ES-I3 (cell line): Measurements from ENCODE around the gene ABTB1.

Experiments used
- H3K36me3 ChIP-seq: 2 replicates; pipeline ENCODE4 v1.6.1; 2013; ENCODE audit warnings: mild to moderate bottlenecking, low read length, control low read depth, moderate library complexity; ENCODE audit not compliant: insufficient read depth
- H3K4me1 ChIP-seq: 2 replicates; pipeline ENCODE4 v1.6.1; 2013; ENCODE audit warnings: mild to moderate bottlenecking, control low read depth, low read length; ENCODE audit not compliant: insufficient read depth
- H3K9ac ChIP-seq: 2 replicates; pipeline ENCODE4 v1.6.1; 2013; ENCODE audit warnings: low read depth, mild to moderate bottlenecking, low read length, moderate library complexity
- H3K9me3 ChIP-seq: 2 replicates; pipeline ENCODE4 v1.6.1; 2013; ENCODE audit warnings: mild to moderate bottlenecking, low read length, moderate library complexity; ENCODE audit not compliant: control insufficient read depth, insufficient read depth

ABTB1 gene

DNA sequence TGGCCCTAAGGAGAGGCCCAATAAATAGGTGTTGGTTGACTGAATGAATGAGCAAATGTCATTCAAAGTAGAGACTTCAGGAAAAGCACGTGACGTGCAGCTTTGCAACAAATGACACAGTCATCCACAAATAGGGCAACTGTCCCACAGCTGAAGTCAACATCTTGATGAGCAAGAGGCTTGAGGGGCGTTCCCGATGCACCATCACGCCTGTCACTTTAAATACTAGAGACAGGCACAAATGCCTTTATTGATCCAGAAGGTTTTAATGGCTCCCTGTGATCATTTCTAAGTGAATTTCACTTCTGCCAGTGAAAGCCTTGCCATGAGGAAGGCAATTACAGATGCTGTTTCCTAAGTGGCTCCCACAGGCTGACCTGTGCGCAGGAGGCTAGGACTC is 43.6 kb downstream of the ABTB1 start:
- H3K9me3 ChIP-seq, result no peaks in the 10 kb centered on the region
- no peaks in the 10 kb centered on the region for H3K36me3 ChIP-seq
- peaks cover 12% of the 10 kb centered on the region for H3K4me1 ChIP-seq
- no peak overlapping the region for H3K9ac ChIP-seq

DNA sequence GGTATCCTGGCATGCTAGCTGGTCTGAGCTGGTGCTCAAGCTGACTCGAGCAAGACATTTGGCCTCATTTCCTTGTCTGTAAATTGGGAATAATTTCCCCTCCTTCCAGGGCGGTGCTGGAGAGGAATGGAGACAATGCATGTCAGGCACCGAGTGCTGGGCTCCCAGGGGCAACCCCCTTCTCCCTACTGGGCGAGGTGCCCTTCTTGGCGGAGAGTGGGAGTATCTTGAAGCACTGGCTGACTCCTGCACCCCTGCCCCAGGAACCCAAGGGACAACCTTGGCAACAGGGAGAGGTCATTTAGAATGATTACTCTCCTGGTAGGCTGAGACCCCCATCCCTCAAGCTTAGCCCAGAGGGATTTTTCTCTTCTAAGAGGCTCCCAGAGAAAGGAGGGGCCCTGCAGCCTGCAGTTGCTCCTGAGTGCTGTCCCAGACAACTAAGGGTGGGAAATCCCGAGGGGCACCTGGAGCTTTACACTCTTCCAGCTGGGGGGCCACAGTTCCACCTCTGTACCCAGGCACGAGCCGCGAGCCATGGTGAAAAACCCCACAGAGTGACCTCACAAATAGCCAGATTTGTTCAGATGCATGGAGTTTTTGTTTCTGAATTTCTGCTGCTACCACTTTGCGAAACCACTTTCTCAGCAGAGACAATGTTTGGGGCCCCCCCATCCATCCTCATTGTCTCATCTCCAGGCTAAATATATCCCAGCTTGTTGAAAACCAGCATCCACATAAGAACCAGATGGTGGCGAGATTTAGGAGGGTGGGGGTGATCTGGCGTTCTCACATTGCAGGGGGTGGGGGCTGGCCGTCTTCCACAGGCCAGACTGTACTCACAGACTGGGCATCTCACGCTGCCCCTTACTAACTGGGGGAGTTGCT is 44.8 kb downstream of the ABTB1 start:
- H3K4me1 ChIP-seq, result peaks cover 12% of the 10 kb centered on the region
- no peak overlapping the region for H3K9ac ChIP-seq
- H3K36me3 ChIP-seq, result no peaks in the 10 kb centered on the region
- no peaks in the 10 kb centered on the region for H3K9me3 ChIP-seq

DNA sequence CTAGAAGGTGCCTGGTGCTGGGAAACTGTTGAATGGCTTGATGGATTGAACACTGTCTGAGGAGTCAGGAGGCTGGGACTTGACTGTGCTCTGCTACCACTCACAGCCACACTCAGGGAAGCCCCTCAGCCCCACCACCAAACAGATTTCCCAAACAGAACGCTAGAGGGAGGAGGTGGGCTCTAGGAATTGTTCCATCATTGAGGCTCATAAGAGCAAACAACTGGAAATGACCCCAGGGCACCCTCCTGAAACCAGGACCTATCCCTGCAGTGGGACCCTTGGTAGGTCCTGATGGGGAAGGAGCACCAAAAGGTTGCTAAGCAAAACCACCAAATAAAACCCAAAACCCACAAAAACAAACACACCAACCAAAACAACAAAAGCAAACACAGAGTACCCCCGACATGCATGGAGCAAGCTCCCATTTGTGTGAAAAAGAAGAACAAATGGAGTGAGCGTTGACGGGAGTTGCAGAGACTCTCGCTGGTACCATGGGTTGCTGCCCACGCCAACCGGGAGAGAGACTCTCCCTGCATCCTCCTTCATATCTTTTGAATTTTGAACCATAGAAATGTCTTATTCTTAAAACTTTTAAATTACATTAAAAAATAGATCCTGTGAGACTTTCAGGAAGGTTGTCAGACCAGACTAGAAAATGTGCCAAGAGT is 45.6 kb downstream of the ABTB1 start:
- Histone ChIP-seq H3K36me3 (no peaks in the 10 kb centered on the region), H3K4me1 (peaks cover 12% of the 10 kb centered on the region), H3K9me3 (0 out of 2 replicates have a peak, but pooled peaks cover 4% of the 10 kb centered on the region), H3K9ac (no peak overlapping the region)

DNA sequence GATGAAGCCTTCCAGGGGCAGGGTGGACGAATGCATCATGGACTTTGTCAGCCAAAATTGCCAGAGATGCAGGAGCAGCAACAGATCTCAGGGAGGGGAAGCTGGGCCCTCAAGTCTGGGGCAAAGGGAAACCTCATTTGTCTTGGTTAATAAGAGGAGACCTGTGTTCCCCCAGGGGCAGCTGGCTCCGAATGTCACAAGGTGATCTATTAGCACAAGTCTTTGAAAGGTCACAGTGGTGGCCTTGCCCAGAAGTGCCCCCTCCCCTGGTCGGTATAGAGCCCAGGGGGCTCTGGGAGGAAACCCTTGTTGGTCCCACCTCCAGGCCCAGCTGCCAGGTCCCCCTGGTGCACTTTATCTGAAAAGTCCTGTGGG is 46.2 kb downstream of the ABTB1 start:
- Histone ChIP-seq H3K36me3 (no peaks in the 10 kb centered on the region), H3K9ac (no peak overlapping the region), H3K9me3 (0 out of 2 replicates have a peak, but pooled peaks cover 4% of the 10 kb centered on the region), H3K4me1 (peaks cover 7% of the 10 kb centered on the region)

DNA sequence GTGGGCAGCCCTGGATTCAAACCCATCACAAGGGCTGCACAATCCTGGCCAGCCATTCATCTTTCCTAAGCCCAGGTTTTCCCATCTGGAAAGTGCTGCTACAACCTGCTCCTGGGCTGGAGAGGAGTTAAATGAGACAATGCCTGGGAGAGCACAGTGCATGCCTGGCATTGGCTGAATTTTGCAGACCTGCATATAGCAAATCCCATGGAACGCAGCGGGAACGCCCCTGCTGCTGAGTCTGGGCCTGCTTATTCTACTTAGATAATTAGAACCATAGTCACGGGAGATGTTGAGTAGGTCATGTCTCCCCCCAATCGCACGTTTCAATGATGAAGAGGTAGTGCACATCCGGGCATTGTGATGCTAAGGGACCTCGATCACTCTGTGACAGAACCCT is 46.6 kb downstream of the ABTB1 start:
- no peak overlapping the region for H3K9ac ChIP-seq
- H3K4me1 ChIP-seq, result peaks cover 2% of the 10 kb centered on the region
- H3K36me3 ChIP-seq, result no peaks in the 10 kb centered on the region
- 0 out of 2 replicates have a peak, but pooled peaks cover 4% of the 10 kb centered on the region for H3K9me3 ChIP-seq

DNA sequence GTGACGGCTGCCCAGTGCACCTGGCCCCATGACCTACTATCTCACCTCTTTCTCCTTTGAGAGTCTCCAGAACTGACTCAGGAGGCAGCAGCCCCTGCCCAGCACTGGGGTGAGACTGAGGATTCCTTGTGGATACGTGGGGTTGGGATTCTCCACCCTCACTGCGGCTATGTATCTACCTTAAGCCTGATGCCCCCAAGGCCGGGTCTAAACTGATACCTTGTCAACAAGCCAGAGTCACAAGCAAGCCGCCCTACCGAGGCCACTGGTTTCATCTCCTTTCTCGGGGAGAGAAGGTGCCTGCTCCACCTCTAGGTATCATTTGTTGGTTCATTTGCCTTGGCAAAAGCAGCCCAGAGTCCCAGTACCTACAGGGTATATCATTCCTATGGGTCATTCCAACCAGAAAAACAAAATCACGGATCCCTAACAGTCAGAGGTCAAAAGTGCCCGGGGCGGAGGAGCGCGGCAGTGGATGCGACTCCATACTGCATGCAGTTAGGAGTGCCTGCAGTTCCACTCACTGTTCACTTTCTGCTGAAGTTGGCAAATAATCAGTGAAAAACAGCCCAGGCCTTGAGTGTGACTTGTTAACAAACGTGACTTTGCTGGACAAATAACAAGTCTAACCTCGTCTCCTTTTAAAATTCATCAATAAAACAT is 47.5 kb downstream of the ABTB1 start:
- no peak overlapping the region for H3K9ac ChIP-seq
- H3K36me3 ChIP-seq, result no peaks in the 10 kb centered on the region
- no peaks in the 10 kb centered on the region for H3K4me1 ChIP-seq
- H3K9me3 ChIP-seq, result peaks cover 5% of the 10 kb centered on the region; the same call in 1 of the 2 replicates

DNA sequence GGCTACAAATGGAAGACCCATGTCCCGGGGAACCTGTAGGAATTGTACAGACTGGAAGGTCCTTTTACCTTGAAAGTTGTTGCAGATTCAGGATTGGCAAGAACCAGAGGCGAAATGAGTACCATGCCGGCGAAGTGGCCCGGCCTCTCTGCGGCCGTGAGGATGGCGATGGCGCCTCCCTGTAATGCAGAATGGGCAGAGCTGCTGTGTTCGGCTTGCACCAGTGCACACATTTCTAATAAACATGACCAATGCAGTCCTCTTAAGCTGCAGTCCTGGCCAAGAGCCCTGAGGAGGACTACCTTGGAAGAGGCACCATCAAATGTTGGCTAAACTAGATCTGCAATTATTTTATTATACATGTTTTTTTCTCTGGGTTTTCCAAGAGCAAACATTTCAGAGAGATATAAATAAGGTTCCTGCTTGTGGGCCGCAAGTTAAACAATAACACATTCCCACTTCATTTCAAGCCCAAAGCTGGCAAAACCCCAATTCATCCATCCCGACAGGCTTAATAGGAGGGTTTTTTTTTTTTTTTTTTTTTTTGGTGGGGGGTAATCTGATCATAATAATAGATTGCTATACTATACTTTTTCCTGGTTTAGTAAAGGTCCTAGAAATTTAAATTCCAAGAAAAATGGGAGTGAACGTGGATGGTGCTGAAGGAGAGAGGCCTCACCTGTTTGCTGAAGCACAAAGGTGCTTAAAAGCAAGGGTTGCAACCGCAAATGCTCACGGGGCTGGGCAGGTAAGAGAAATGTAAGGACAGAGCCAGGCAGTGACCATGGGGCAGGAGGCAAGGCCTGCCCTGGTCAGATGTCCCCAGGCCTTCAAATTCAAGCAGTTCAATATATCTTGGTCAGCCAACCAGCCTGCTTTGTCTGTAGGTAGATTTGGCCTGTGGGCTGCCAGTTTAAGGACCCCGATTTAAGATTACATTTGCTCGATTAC is 48.5 kb downstream of the ABTB1 start:
- Histone ChIP-seq H3K36me3 (no peaks in the 10 kb centered on the region), H3K9ac (no peak overlapping the region), H3K9me3 (peaks cover 10% of the 10 kb centered on the region; the same call in 1 of the 2 replicates), H3K4me1 (no peaks in the 10 kb centered on the region)

DNA sequence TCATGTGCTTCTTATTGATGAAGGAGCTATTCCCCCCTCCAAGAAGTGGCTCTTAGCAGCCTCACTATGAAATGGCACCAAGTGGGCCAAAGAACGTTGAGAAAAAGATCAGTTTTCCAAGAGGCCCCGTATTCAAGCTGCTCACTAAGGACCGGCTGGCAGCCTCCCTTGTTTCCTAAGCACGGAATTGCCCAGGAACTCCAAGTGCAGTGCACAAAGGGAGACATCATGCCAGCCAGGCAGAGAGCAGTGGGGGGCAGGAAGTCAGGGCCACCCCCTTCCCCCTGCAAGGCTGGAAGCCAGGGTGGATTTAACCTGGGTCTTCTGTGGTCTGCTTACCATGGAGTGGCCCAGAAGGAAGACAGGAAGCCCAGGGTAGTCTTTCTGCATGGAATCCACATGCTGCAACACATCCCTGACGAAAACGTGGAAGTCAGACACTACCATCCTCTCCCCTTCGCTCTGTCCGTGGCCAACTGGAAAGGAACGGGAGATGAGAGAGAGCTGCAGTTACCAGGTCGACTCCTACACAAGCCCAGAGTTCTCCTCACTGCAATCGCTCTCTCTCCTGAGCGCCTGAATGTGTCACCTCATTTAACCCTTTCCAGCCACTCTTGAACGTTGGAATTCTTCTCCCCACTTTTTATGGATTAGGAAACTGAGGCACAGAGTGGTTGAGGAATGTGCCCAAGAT is 49.5 kb downstream of the ABTB1 start:
- H3K9ac ChIP-seq, result no peak overlapping the region
- no peaks in the 10 kb centered on the region for H3K4me1 ChIP-seq
- H3K9me3 ChIP-seq, result peaks cover 10% of the 10 kb centered on the region; the same call in 1 of the 2 replicates
- H3K36me3 ChIP-seq, result no peaks in the 10 kb centered on the region

DNA sequence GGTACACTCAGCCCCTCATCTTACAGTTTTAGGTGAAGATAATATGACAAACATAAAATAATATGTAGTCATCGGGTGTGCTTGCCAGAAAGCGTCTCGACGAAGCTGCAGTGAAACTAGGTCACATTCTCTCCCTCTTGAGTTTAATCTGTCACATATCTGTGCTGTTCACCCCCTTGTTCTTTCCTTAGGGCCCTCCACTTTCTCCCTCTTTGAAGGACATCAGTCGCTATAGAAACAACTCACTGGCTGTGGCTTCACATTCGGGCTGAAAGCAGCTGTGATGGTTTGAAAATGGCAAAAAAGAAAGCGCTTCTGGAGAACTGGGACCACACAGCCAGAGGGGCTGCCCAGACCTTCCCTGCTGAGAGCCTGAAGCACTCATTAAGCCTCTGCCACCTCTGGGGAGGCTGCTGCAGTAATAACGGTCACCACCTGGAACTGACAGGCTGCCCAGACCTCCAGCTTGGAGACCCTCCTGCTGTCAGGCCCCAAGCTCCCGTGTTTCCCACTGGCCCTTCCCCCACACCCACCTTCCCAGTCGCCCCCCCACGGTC is 50.3 kb downstream of the ABTB1 start:
- Histone ChIP-seq H3K36me3 (no peaks in the 10 kb centered on the region), H3K4me1 (no peaks in the 10 kb centered on the region), H3K9ac (no peak overlapping the region), H3K9me3 (peaks cover 10% of the 10 kb centered on the region; the same call in 1 of the 2 replicates)

DNA sequence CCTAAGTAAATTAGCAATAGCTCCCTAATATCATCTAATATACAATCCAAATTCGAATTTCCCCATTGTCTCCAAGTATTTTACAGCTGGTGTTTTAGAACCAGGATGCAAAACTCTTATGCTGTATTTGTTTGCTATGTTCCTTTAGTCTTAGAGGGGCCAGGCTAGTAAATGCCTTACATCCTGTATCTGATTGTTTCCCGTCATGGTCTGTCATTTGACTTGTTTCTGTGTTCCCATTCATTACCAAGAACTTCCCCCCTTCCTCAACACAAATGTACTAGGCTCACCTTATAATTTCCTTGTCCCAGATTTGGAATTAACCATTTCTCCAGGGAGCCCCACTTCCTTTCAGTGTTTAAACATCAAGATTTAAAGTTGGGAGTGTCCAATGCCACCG is 54.1 kb downstream of the ABTB1 start:
- peaks cover 10% of the 10 kb centered on the region; the same call in 1 of the 2 replicates for H3K9me3 ChIP-seq
- peaks cover 6% of the 10 kb centered on the region for H3K4me1 ChIP-seq
- no peaks in the 10 kb centered on the region for H3K36me3 ChIP-seq
- H3K9ac ChIP-seq, result no peak overlapping the region

DNA sequence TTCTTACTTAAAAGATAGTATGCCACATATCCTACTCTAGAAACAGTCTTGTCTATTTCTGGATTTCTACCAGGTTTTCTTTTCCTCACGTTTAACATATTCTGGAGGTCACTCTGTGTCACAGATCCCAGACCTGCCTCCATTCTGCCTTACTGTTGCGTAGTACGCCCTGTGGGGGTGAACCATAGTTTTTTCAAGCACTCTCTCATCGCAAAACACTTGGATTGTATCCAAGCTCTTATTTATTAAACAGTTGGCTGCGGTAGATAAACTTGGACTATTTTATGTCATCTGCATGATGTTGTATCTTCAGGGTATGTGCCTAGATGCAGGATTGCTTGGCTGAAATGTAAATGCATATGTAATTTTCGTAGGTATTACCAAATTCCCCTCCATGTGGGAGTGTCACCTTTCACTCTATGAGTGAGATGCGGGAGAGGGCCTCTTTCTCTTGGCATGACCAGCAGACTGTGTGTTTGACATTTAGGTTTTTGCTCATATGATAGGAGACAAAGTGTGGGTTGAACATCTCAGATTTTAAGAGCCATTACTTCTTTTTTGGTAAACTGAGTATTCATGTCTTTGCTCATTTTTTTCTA is 55.8 kb downstream of the ABTB1 start:
- no peak overlapping the region for H3K9ac ChIP-seq
- no peaks in the 10 kb centered on the region for H3K36me3 ChIP-seq
- peaks cover 5% of the 10 kb centered on the region; the same call in 1 of the 2 replicates for H3K9me3 ChIP-seq
- peaks cover 14% of the 10 kb centered on the region for H3K4me1 ChIP-seq

DNA sequence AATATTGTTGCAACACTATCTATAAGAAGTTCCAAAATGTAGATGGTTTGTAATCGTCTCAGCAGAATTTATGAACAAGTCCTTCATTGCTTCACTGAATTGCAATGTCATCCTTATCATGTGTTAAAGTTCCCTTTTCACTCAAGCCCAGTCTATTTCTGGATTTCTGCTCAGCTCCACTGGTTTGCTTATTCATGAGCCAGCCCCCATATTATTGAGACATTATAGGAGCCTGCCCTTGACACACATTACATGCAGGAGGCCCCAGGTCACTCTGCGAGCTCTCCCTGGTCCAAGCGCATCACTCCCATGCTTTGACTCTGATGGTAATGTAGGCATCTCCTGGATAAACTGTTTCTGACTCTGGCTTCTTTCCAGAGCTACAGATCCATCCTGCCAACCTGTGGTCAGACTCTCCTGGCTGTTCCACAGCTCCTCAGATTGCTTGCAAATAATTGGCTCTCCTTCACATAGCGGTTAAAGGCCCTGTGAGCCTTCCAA is 56.9 kb downstream of the ABTB1 start:
- Histone ChIP-seq H3K4me1 (peaks cover 23% of the 10 kb centered on the region), H3K9me3 (peaks cover 5% of the 10 kb centered on the region; the same call in 1 of the 2 replicates), H3K36me3 (no peaks in the 10 kb centered on the region), H3K9ac (no peak overlapping the region)
